Glutamatergic neuron (in vitro differentiated cells): ENCODE results near the gene ARF1. TPM values are rescaled to one million over a fixed set of nuclear protein-coding genes. Genes with fewer than 3 reads are reported as not detected.
A peak's percentile ranks its signal among the peaks of the same experiment; 100 is the strongest.

Source experiments
- DNase-seq: peaks from one replicate; pipeline ENCODE4 v3.0.0; 2022
- H3K27ac Mint-ChIP-seq: one replicate; pipeline ENCODE4 v1.8.0; 2020; ENCODE audit warnings: mild to moderate bottlenecking, mixed read lengths, inconsistent platforms; ENCODE audit not compliant: unreplicated experiment
- H3K27me3 Mint-ChIP-seq: one replicate; pipeline ENCODE4 v1.8.0; 2020; ENCODE audit warnings: mild to moderate bottlenecking, moderate library complexity, mixed read lengths, inconsistent platforms; ENCODE audit not compliant: unreplicated experiment
- H3K36me3 Mint-ChIP-seq: one replicate; pipeline ENCODE4 v1.8.0; 2020; ENCODE audit warnings: mild to moderate bottlenecking, mixed read lengths, inconsistent platforms; ENCODE audit not compliant: unreplicated experiment
- H3K4me1 Mint-ChIP-seq: one replicate; pipeline ENCODE4 v1.8.0; 2020; ENCODE audit warnings: mild to moderate bottlenecking, low read depth, mixed read lengths, inconsistent platforms; ENCODE audit not compliant: unreplicated experiment
- H3K4me3 Mint-ChIP-seq: one replicate; pipeline ENCODE4 v1.8.0; 2020; ENCODE audit warnings: mild to moderate bottlenecking, mixed read lengths, inconsistent platforms; ENCODE audit not compliant: unreplicated experiment
- H3K9me3 Mint-ChIP-seq: one replicate; pipeline ENCODE4 v1.8.0; 2020; ENCODE audit warnings: mild to moderate bottlenecking, moderate library complexity, mixed read lengths, inconsistent platforms; ENCODE audit not compliant: unreplicated experiment
- CTCF ChIP-seq: fragments of 200-600 bp; sonication (generic); IDR thresholded peaks from one replicate; pipeline ENCODE4 v1.5.0; 2021; ENCODE audit not compliant: partially characterized antibody, unreplicated experiment
- total RNA-seq: library from RNA; stranded (reverse); fragmentation: NEBNext Ultra II Directional; extraction: Animal tissue kit (Norgen Biotek cat#: 25700); gene quantifications from one replicate; pipeline ENCODE4 v1.2.1, GENCODE V29; 2021; ENCODE audit not compliant: unreplicated experiment

ARF1 gene
- total RNA-seq, 1 donor from 2014 or later = 222 TPM

- Mint-ChIP-seq H3K9me3 (peaks cover 7% of the 10 kb centered on the region), H3K4me1 (no peaks in the 10 kb centered on the region), H3K4me3 (no peak overlapping the region), H3K36me3 (peaks cover 4% of the 10 kb centered on the region), H3K27ac (no peak overlapping the region), H3K27me3 (peaks cover 31% of the 10 kb centered on the region)
- DNase-seq = no peak
- no peak for TF ChIP-seq CTCF
These were observed 33.7 kb upstream of the ARF1 start for GRCh38 chr1:228048659-228049298.

GRCh38 chr1:228050571-228051231 is 31.8 kb upstream of the ARF1 start:
- Mint-ChIP-seq H3K36me3 (peaks cover 4% of the 10 kb centered on the region), H3K4me3 (no peak overlapping the region), H3K27ac (no peak overlapping the region), H3K9me3 (peaks cover 7% of the 10 kb centered on the region), H3K4me1 (no peaks in the 10 kb centered on the region), H3K27me3 (peaks cover 28% of the 10 kb centered on the region)
- TF ChIP-seq CTCF = no peak
- DNase-seq = no peak

- Mint-ChIP-seq H3K36me3 (peaks cover 10% of the 10 kb centered on the region), H3K27me3 (peaks cover 20% of the 10 kb centered on the region), H3K4me3 (no peak overlapping the region), H3K27ac (no peak overlapping the region), H3K9me3 (peaks cover 8% of the 10 kb centered on the region), H3K4me1 (no peaks in the 10 kb centered on the region)
- DNase-seq = peak; percentile 8
- TF ChIP-seq CTCF = no peak
These were observed 24.1 kb upstream of the ARF1 start for GRCh38 chr1:228058172-228058948.

DNA sequence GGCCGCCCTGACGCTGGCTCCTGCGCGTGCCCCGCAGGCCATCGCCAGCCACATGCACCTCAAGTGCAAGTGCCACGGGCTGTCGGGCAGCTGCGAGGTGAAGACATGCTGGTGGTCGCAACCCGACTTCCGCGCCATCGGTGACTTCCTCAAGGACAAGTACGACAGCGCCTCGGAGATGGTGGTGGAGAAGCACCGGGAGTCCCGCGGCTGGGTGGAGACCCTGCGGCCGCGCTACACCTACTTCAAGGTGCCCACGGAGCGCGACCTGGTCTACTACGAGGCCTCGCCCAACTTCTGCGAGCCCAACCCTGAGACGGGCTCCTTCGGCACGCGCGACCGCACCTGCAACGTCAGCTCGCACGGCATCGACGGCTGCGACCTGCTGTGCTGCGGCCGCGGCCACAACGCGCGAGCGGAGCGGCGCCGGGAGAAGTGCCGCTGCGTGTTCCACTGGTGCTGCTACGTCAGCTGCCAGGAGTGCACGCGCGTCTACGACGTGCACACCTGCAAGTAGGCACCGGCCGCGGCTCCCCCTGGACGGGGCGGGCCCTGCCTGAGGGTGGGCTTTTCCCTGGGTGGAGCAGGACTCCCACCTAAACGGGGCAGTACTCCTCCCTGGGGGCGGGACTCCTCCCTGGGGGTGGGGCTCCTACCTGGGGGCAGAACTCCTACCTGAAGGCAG is 23.4 kb upstream of the ARF1 start:
- Mint-ChIP-seq H3K4me3 (no peak overlapping the region), H3K9me3 (peaks cover 8% of the 10 kb centered on the region), H3K27me3 (peaks cover 20% of the 10 kb centered on the region), H3K4me1 (no peaks in the 10 kb centered on the region), H3K27ac (no peak overlapping the region), H3K36me3 (peaks cover 10% of the 10 kb centered on the region)
- no peak for TF ChIP-seq CTCF
- DNase-seq = peak; percentile 22
